SK-N-SH (cell line): Measurements from ENCODE around the gene EYA2.

ENCODE experiments used
- CTCF ChIP-seq: fragments of 200-600 bp; sonication (generic); IDR thresholded peaks from 2 replicates; pipeline ENCODE4 v1.6.1; 2017; ENCODE audit warnings: antibody characterized with exemption, mild to moderate bottlenecking, moderate library complexity
- POLR2AphosphoS5 ChIP-seq: IDR thresholded peaks from 2 replicates; pipeline ENCODE4 v1.6.1; 2012; ENCODE audit warnings: low read depth, low read length

GRCh38 chr20:46852313-46852712, 42.3 kb upstream of the EYA2 start:
- TF ChIP-seq CTCF (no peak), POLR2AphosphoS5 (no peak)
